ENCODE measurements around the gene GZMA. TPM values are rescaled to one million over a fixed set of nuclear protein-coding genes. Genes with fewer than 3 reads are reported as not detected.

The GZMA gene
- polyA plus RNA-seq, 2 of the 4 experiments (the other 2 are of a cell fraction), result not detected

DNA sequence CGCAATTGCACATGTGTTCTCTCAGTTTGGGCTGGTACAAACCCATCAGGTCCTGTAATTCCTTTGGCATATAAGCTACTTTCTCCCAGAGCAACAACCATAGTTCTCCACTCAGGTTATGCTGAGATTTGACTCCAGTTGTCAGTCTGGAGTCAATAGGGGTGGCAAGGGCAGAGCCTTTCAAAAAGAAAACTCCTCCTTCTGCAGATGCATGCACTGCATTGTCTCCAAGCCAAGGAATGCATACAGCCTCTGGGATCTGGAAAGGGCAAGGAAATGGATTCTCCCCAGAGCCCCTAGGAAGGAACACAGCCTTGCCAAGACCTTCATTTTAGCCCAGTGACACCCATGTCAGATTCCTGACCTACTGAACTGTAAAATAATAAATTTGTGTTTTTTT lies 31.0 kb upstream of the GZMA start:
- Histone ChIP-seq H3K9me3 (no peaks in the 10 kb centered on the region), H3K4me2 (no peak overlapping the region), H3K27ac (no peak overlapping the region), H3K4me1 (no peaks in the 10 kb centered on the region), H3K4me3 (no peak overlapping the region)
- 0% methylated on average over 1 of the region's 1 CpG for WGBS (ENCODE audit: missing lambda C conversion rate)
- DNase-seq (ENCODE audit: low read depth in 1 of 2, low spot score in 1 of 2) (no peak), FAIRE-seq (no peak), ATAC-seq (no peak)
- CTCF ChIA-PET, result interaction anchor here (1.1 kb wide), 1 partner anchor 165 kb away, joined by 3 read pairs; no protein-coding TSS in a partner anchor
- POLR2A ChIA-PET, result no interaction called here
- no peak for TF ChIP-seq FOSB (CRISPR knock-in tag; IDR thresholded peaks at IDR 0.05)
- TF ChIP-seq, protein P1, sequence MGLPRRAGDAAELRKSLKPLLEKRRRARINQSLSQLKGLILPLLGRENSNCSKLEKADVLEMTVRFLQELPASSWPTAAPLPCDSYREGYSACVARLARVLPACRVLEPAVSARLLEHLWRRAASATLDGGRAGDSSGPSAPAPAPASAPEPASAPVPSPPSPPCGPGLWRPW (IDR thresholded peaks at IDR 0.05), result no peak
- no peak for TF ChIP-seq PHF8 (IDR thresholded peaks at IDR 0.05; ENCODE audit: borderline replicate concordance, low read depth)
- TF ChIP-seq RCOR1 (IDR thresholded peaks at IDR 0.05; ENCODE audit: low read depth, low read length), result no peak
- TF ChIP-seq POLR2AphosphoS2 (conservative IDR thresholded peaks at IDR 0.05; ENCODE audit: low read length), result no peak
- TF ChIP-seq, protein P2, sequence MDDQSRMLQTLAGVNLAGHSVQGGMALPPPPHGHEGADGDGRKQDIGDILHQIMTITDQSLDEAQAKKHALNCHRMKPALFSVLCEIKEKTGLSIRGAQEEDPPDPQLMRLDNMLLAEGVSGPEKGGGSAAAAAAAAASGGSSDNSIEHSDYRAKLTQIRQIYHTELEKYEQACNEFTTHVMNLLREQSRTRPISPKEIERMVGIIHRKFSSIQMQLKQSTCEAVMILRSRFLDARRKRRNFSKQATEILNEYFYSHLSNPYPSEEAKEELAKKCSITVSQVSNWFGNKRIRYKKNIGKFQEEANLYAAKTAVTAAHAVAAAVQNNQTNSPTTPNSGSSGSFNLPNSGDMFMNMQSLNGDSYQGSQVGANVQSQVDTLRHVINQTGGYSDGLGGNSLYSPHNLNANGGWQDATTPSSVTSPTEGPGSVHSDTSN (IDR thresholded peaks at IDR 0.05), result no peak
- TF ChIP-seq RFX5 (IDR thresholded peaks at IDR 0.05), result no peak
- TF ChIP-seq, protein P3, sequence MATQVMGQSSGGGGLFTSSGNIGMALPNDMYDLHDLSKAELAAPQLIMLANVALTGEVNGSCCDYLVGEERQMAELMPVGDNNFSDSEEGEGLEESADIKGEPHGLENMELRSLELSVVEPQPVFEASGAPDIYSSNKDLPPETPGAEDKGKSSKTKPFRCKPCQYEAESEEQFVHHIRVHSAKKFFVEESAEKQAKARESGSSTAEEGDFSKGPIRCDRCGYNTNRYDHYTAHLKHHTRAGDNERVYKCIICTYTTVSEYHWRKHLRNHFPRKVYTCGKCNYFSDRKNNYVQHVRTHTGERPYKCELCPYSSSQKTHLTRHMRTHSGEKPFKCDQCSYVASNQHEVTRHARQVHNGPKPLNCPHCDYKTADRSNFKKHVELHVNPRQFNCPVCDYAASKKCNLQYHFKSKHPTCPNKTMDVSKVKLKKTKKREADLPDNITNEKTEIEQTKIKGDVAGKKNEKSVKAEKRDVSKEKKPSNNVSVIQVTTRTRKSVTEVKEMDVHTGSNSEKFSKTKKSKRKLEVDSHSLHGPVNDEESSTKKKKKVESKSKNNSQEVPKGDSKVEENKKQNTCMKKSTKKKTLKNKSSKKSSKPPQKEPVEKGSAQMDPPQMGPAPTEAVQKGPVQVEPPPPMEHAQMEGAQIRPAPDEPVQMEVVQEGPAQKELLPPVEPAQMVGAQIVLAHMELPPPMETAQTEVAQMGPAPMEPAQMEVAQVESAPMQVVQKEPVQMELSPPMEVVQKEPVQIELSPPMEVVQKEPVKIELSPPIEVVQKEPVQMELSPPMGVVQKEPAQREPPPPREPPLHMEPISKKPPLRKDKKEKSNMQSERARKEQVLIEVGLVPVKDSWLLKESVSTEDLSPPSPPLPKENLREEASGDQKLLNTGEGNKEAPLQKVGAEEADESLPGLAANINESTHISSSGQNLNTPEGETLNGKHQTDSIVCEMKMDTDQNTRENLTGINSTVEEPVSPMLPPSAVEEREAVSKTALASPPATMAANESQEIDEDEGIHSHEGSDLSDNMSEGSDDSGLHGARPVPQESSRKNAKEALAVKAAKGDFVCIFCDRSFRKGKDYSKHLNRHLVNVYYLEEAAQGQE (IDR thresholded peaks at IDR 0.05), result no peak
- TF ChIP-seq TFCP2L1 (CRISPR knock-in tag; IDR thresholded peaks at IDR 0.05), result no peak

DNA sequence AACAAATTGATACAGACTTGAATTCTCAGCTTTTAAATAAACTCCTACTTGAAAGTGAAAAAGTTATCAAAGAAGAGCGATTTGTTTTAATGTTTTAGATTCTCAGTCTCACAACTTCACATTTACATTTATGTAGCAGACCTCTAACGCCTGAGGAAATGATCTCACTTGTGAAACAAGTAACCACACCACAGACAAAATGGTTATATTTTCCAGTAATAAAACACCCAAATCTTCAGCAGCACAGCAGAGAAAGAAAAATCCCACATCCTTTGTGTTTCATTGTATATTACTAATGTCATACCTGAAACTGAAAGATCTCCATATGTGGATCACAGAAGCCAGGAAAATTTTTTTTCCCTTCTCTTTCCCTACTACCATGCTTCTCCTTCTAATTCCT lies 29.8 kb upstream of the GZMA start:
- 1% methylated on average over 2 of the region's 2 CpGs for WGBS (ENCODE audit: missing lambda C conversion rate)
- no peak for ATAC-seq

DNA sequence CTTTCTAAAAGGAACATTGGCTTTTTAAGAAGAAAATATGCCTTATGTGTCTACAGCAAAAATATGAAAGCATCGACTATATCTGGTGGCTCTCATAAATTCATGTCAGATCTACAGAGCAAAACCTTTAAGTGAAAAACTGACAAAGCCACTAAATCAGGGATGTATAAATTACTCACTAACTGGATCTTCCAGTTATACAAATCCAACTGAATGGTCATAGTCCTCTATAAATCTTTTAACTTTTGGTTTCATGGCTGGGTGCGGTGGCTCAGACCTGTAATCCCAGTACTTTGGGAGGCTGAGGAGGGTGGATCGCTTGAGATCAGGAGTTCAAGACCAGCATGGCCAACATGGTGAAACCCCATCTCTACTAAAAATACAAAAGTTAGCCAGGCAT lies 29.2 kb upstream of the GZMA start:
- ATAC-seq (no peak), DNase-seq (ENCODE audit: low read depth in 1 of 2, low spot score in 1 of 2) (no peak), FAIRE-seq (no peak)
- Histone ChIP-seq H3K4me2 (no peak overlapping the region), H3K4me1 (no peaks in the 10 kb centered on the region), H3K4me3 (no peak overlapping the region), H3K27ac (no peak overlapping the region), H3K9me3 (no peaks in the 10 kb centered on the region)
- ChIA-PET POLR2A (no interaction called here), CTCF (no interaction called here)
- TF ChIP-seq ZSCAN20 (CRISPR knock-in tag; IDR thresholded peaks at IDR 0.05), result no peak
- WGBS (ENCODE audit: missing lambda C conversion rate), result 42% methylated on average over 3 of the region's 3 CpGs

More for the DNA sequence above, 29.8 kb upstream of the GZMA start:
- ChIA-PET POLR2A (no interaction called here), CTCF (interaction anchor here (1.1 kb wide), 1 partner anchor 166 kb away, joined by 3 read pairs; no protein-coding TSS in a partner anchor)
- no peak for DNase-seq (ENCODE audit: low read depth in 1 of 2, low spot score in 1 of 2)
- Histone ChIP-seq H3K9me3 (no peaks in the 10 kb centered on the region), H3K4me1 (no peaks in the 10 kb centered on the region), H3K4me3 (no peak overlapping the region), H3K27ac (no peak overlapping the region), H3K4me2 (no peak overlapping the region)
- TF ChIP-seq EHF (CRISPR knock-in tag; IDR thresholded peaks at IDR 0.05), result no peak
- TF ChIP-seq, protein P4, sequence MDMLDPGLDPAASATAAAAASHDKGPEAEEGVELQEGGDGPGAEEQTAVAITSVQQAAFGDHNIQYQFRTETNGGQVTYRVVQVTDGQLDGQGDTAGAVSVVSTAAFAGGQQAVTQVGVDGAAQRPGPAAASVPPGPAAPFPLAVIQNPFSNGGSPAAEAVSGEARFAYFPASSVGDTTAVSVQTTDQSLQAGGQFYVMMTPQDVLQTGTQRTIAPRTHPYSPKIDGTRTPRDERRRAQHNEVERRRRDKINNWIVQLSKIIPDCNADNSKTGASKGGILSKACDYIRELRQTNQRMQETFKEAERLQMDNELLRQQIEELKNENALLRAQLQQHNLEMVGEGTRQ (IDR thresholded peaks at IDR 0.05), result no peak
- FAIRE-seq, result no peak

DNA sequence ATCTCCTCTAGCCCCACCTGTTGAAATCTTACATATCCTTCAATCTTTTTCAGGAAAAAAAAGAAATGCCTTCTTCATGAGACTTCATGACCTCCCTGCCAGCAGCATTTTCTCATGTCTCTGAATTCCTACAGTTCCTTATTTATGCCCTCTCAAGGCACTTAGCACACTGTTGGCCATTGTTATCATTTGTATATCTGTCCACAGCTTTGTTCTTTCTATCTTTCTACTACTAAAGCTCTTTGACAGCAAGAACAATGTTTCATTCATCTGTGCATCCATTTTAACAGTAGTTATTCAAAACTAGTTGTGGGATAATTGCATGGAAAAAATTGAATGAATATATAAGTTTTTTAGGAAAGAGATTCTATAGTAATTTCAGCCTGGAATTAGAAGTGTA lies 20.9 kb upstream of the GZMA start:
- Histone ChIP-seq H3K9me3 (peaks cover 5% of the 10 kb centered on the region; the same call in 1 of the 3 replicates), H3K4me1 (no peaks in the 10 kb centered on the region), H3K4me2 (no peak overlapping the region), H3K27ac (no peak overlapping the region), H3K4me3 (no peak overlapping the region)
- no peak for ATAC-seq
- CTCF ChIA-PET, result interaction anchor here (0.8 kb wide), 1 partner anchor 592 kb away, joined by 3 read pairs; no protein-coding TSS in a partner anchor
- POLR2A ChIA-PET, result no interaction called here
- no peak for FAIRE-seq
- DNase-seq (ENCODE audit: low read depth in 1 of 2, low spot score in 1 of 2), result no peak
- TF ChIP-seq RNF2 (IDR thresholded peaks at IDR 0.05; ENCODE audit: borderline replicate concordance, low read depth) (no peak), ZFP36 (IDR thresholded peaks at IDR 0.05; ENCODE audit: borderline replicate concordance, partially characterized antibody) (no peak), HEYL (CRISPR knock-in tag; IDR thresholded peaks at IDR 0.05) (no peak), MAFK (IDR thresholded peaks at IDR 0.05; ENCODE audit: partially characterized antibody) (no peak), RCOR1 (IDR thresholded peaks at IDR 0.05; ENCODE audit: low read depth, low read length) (no peak), CBX8 (IDR thresholded peaks at IDR 0.05) (no peak), POLR2A (IDR thresholded peaks at IDR 0.05; ENCODE audit: low read length) (no peak), ZNF302 (CRISPR knock-in tag; IDR thresholded peaks at IDR 0.05) (no peak), EHMT2 (IDR thresholded peaks at IDR 0.05; ENCODE audit: low read depth) (no peak), JUN (IDR thresholded peaks at IDR 0.05) (no peak), POLR2AphosphoS2 (conservative IDR thresholded peaks at IDR 0.05; ENCODE audit: low read length) (no peak)
- TF ChIP-seq, protein P5, sequence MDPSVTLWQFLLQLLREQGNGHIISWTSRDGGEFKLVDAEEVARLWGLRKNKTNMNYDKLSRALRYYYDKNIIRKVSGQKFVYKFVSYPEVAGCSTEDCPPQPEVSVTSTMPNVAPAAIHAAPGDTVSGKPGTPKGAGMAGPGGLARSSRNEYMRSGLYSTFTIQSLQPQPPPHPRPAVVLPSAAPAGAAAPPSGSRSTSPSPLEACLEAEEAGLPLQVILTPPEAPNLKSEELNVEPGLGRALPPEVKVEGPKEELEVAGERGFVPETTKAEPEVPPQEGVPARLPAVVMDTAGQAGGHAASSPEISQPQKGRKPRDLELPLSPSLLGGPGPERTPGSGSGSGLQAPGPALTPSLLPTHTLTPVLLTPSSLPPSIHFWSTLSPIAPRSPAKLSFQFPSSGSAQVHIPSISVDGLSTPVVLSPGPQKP (IDR thresholded peaks at IDR 0.05; ENCODE audit: low read depth, low read length), result no peak
- TF ChIP-seq, protein P2 (IDR thresholded peaks at IDR 0.05), result no peak
- TF ChIP-seq, protein P1 (IDR thresholded peaks at IDR 0.05), result no peak

Measured in A549 (cell line).